ENCODE measurements around the gene RFX6.
"Not testable (repeated sequence)": the region's sequence is repeated elsewhere in the genome, so short reads cannot be mapped to it uniquely, and the experiment has no call there.

The RFX6 gene

GRCh38 chr6:116876635-116877611, at the start of gene RFX6:
TSS of gene RFX6 (plus strand) at chr6:116877242. CDS start at chr6:116877276, 34 bp downstream.
- DNase-seq, result peak; percentile 2

GRCh38 chr6:116827561-116828240, 49.3 kb upstream of the RFX6 start:
- DNase-seq, result no peak

- no peak for DNase-seq
Measured at GRCh38 chr6:116828983-116829382, 48.1 kb upstream of the RFX6 start, which contains the start of gene GPRC6A. TSS of gene GPRC6A (minus strand) at chr6:116829083. CDS start at chr6:116829013, 70 bp downstream.

GRCh38 chr6:116834526-116834925, 42.5 kb upstream of the RFX6 start:
- not testable (repeated sequence) for DNase-seq

- DNase-seq, result no peak
Measured at GRCh38 chr6:116836606-116837342, 40.3 kb upstream of the RFX6 start.

GRCh38 chr6:116840091-116840490, 37.0 kb upstream of the RFX6 start:
- DNase-seq, result peak; percentile 1

GRCh38 chr6:116842459-116842858, 34.6 kb upstream of the RFX6 start:
- DNase-seq, result no peak

GRCh38 chr6:116847227-116847626, 29.8 kb upstream of the RFX6 start:
- DNase-seq, result peak; percentile 69

GRCh38 chr6:116858060-116858459, 19.0 kb upstream of the RFX6 start:
- no peak for DNase-seq

GRCh38 chr6:116859264-116859663, 17.8 kb upstream of the RFX6 start:
- DNase-seq, result no peak

- DNase-seq, result peak; percentile 57
Measured at GRCh38 chr6:116866281-116866871, 10.7 kb upstream of the RFX6 start.

- no peak for DNase-seq
Measured at GRCh38 chr6:116872771-116873170, 4.3 kb upstream of the RFX6 start.

GRCh38 chr6:116876107-116876506, 935 bp upstream of the RFX6 start:
- no peak for DNase-seq

GRCh38 chr6:116877743-116878142, 701 bp downstream of the RFX6 start:
- no peak for DNase-seq

- no peak for DNase-seq
Measured at GRCh38 chr6:116881236-116881635, 4.2 kb downstream of the RFX6 start.

- no peak for DNase-seq
Measured at GRCh38 chr6:116883005-116883404, 6.0 kb downstream of the RFX6 start.

- DNase-seq, result no peak
Measured at GRCh38 chr6:116884530-116884929, 7.5 kb downstream of the RFX6 start.

GRCh38 chr6:116887168-116887567, 10.1 kb downstream of the RFX6 start:
- no peak for DNase-seq

GRCh38 chr6:116887894-116888293, 10.9 kb downstream of the RFX6 start:
- DNase-seq, result no peak

GRCh38 chr6:116888732-116889360, 11.8 kb downstream of the RFX6 start:
- no peak for DNase-seq

GRCh38 chr6:116894669-116895068, 17.6 kb downstream of the RFX6 start:
- no peak for DNase-seq

GRCh38 chr6:116895935-116896334, 18.9 kb downstream of the RFX6 start:
- DNase-seq, result no peak
